SKM-1 treated with dmso at 0.1 percent for 144 hours (cell line): ENCODE data around the gene RANBP17.
"Not testable (repeated sequence)": the region's sequence is repeated elsewhere in the genome, so short reads cannot be mapped to it uniquely, and the experiment has no call there.

Experiments used
- DNase-seq: peaks from one replicate; lab custom pipeline; 2025; ENCODE audit not compliant: unreplicated experiment; lab: John Stamatoyannopoulos, UW

Gene RANBP17

GRCh38 chr5:170937914-170938313 lies 76.1 kb downstream of the RANBP17 start:
- no peak for DNase-seq

- DNase-seq, result no peak
These were observed 77.4 kb downstream of the RANBP17 start for GRCh38 chr5:170939178-170939577.

GRCh38 chr5:170941788-170942187 lies 80.0 kb downstream of the RANBP17 start:
- no peak for DNase-seq

- DNase-seq, result no peak
These were observed 83.5 kb downstream of the RANBP17 start for GRCh38 chr5:170945275-170945674.

- no peak for DNase-seq
These were observed 98.7 kb downstream of the RANBP17 start for GRCh38 chr5:170960567-170960966.

GRCh38 chr5:170963521-170963920 lies 101.7 kb downstream of the RANBP17 start:
- DNase-seq, result no peak

- no peak for DNase-seq
These were observed 112.6 kb downstream of the RANBP17 start for GRCh38 chr5:170974461-170974860.

- not testable (repeated sequence) for DNase-seq
These were observed 118.4 kb downstream of the RANBP17 start for GRCh38 chr5:170980261-170980660.

- DNase-seq, result no peak
These were observed 123.7 kb downstream of the RANBP17 start for GRCh38 chr5:170985486-170985885.

- DNase-seq, result no peak
These were observed 124.8 kb downstream of the RANBP17 start for GRCh38 chr5:170986598-170986997.

GRCh38 chr5:170993476-170993875 lies 131.7 kb downstream of the RANBP17 start:
- no peak for DNase-seq

GRCh38 chr5:171010086-171010485 lies 148.3 kb downstream of the RANBP17 start:
- no peak for DNase-seq

- peak; percentile 4 for DNase-seq
These were observed 149.0 kb downstream of the RANBP17 start for GRCh38 chr5:171010816-171011215.

- DNase-seq, result no peak
These were observed 161.7 kb downstream of the RANBP17 start for GRCh38 chr5:171023508-171023907.

GRCh38 chr5:171024084-171024483 lies 162.3 kb downstream of the RANBP17 start:
- no peak for DNase-seq

- no peak for DNase-seq
These were observed 167.6 kb downstream of the RANBP17 start for GRCh38 chr5:171029401-171029800.

GRCh38 chr5:171031977-171032376 lies 170.2 kb downstream of the RANBP17 start:
- DNase-seq, result no peak

- no peak for DNase-seq
These were observed 170.7 kb downstream of the RANBP17 start for GRCh38 chr5:171032435-171032973.

- DNase-seq, result not testable (repeated sequence)
These were observed 180.1 kb downstream of the RANBP17 start for GRCh38 chr5:171041893-171042292.

- DNase-seq, result no peak
These were observed 189.1 kb downstream of the RANBP17 start for GRCh38 chr5:171050916-171051315.

- no peak for DNase-seq
These were observed 194.1 kb downstream of the RANBP17 start for GRCh38 chr5:171055875-171056454.

- DNase-seq, result no peak
These were observed 205.8 kb downstream of the RANBP17 start for GRCh38 chr5:171067540-171068130.

- no peak for DNase-seq
These were observed 212.9 kb downstream of the RANBP17 start for GRCh38 chr5:171074747-171075146.
